NCI-H128 (cell line): Measurements from ENCODE around the gene RUBCNL.
"Not testable (repeated sequence)": the region's sequence is repeated elsewhere in the genome, so short reads cannot be mapped to it uniquely, and the experiment has no call there.

Experiments used
- DNase-seq: peaks from one replicate; lab custom pipeline; 2025; ENCODE audit not compliant: unreplicated experiment; lab: John Stamatoyannopoulos, UW

RUBCNL gene

DNA sequence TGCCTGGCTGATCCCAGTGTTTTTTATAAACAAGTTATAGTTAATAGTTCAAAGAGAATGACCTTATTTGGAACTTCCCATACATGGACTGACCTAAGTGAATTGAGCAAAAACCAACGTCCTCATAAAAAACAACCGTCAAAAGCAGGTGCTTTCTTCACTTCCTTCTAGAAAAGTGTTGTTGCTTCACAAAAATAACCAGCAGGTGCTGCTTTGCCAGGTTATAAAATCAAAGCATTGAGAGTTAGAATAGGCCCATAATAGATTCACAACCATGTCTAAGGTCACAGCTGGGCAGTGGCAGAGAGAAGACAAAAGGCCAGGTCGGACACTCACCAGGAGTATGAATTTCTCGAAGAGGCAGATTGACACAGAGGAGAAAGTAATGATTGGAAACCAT is 9.5 kb downstream of the RUBCNL start:
- no peak for DNase-seq

DNA sequence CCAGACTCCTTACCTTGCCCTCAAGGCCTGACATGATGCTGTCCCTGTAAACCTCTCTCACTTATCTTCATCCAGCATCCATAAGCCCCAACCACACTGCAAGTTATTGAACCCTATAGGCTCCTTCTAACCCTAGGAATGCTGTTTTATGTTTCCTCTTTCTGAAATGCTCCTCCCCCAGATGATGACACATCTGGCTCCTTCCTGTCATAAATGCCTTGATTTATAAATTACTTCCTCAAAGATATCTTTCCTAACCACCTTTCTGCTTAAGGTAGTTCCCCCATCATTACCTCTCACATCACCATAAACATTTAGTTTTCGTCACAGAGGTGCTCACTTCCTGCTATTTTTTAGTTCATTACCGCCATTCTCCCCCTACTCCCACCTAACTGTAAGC is 12.3 kb downstream of the RUBCNL start:
- no peak for DNase-seq

DNA sequence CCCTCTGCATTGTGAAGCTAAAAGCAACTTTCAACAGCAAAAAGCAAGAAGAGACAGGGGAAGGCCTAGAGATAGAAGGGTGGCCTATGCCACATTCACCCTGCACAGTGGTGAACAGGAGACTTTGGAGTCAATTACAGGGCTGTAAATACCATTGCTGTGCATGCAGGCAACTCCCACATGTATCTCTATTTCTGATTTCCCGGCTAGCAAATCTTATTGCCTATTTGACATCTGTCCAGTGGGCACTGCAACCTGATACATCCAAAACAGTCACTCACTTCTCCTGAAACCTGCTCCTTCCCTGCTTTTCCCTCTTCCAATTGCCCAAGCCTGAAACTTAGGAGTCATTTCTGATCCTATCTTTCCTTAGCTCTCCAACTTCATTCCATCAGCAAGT is 13.4 kb downstream of the RUBCNL start:
- no peak for DNase-seq

DNA sequence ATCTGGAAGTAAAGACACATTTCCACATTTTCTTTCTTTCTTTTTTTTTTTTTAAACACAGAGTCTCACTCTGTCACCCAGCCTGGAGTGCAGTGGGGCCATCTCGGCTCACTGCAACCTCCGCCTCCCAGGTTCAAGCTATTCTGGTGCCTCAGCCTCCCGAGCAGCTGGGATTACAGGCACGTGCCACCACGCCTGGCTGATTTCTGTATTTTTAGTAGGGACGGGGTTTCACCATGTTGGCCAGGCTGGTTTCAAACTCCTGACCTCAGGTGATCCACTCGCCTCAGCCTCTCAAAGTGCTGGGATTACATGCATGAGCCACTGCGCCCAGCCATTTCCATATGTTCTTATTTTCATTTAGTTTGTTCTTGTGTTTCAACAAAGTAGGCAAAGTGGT is 14.1 kb downstream of the RUBCNL start:
- not testable (repeated sequence) for DNase-seq

DNA sequence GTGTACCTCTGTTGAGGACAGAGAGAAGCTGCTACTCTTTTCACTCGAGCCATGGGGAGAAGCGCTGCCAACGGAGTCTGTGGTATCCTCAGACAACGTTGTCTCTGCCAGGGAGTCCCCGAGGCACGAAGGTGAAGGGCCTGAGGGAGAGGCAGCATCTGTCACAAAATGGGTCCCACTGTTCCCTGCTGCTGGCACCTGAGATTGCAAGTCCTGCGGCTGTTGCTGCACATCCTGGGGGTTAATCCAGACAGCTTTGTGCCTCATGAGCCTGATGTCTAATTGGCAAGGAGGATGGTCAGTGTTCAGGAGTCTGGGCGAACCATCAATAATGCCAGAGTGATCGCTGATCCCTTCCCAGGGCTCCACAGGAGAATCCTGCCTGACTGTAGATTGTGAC is 15.0 kb downstream of the RUBCNL start:
- no peak for DNase-seq

DNA sequence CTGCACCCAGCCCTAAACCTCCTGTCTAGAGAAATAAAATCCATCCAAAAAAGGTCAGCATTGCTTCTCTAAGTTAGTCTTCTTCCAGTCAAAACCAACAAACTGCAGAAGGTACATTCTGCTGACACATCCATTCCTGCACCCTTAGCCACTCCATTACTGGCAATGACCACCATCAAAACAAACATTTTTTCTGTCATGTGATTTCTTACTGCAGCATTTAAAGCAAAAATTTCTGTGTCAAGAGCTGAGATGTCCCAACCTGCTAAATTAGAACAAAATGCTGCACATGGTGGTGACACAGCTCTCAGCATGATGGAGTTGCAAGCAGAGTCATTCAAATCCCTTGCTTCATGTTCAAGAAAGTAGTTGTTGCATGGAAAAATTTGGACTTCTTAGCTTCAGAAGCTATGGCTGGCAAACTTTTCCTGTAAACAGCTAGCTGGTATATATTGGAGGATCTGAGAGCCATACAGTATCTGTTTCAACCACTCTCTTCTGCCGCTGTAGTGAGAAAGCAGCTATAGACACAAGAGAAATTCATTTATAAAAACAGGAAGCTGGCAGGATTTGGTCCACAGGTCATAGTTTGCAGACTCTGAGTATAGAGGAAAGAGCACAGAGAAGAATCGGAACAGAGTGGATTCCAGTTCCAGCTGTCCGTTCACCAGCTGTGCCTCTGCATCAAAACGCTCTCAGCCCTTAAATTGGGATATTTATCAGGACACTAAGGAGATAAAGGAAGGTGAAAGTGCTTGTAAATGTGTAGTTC is 17.4 kb downstream of the RUBCNL start:
- DNase-seq: no peak

DNA sequence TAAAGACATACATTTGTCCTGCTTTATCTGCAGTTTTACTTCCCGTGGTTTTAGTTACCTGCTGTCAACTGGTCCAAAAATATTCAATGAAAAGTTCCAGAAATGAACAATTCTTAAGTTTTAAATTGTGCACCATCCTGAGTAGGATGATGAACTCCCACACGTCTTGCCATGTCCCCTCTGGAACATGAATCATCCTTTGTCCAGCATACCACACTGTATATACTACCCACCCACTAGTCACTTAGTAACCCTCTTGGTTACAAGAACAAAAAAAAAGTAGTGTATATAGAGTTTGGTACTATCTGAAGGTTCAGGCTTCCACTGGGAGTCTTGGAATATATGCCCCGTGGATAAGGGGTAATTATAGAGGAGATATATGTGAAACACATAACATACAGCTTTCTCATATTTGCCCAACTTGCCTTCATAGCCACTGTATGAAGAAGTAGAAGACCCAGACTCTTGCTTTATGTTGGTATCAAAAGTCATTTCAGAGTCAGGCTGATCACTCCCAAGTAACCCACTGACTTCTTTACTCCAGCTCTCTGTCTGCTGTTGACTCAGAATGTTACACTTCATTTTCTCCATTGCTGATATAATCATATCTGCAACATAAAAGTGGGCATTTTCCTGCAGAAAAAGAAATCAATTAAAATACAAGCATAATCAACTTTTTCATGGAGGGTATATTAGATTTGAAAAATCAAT is 19.3 kb downstream of the RUBCNL start:
- DNase-seq: no peak

DNA sequence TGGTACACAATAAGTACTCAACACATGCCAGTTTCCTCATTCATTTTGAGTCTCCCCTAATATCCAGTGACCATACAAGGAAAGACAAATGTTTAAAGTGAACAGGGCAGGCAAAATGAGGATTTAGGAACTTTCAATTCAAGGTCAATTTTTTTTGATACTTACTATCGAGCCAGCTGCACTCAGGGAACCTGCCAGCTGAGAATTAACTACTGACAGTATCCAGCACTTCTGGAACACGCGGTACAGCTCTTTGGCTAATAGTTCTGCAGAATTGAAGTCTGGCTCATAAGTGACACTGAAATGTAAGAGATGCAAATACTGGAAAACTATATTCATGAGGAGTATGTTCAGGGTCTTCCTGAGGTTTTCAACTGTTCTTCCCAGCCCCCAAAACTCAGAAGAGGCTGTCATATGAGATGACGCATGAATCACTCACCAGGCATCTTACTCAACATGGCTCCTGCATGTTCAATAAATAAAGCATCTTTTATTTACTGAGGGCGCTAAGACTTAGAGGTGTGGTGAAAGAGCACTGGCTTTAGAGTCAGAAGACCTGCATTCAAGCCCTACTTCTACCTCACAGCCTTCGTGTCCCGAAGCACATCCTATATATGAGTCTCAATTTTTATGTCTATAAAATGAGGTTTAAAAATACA is 25.6 kb downstream of the RUBCNL start:
- no peak for DNase-seq

DNA sequence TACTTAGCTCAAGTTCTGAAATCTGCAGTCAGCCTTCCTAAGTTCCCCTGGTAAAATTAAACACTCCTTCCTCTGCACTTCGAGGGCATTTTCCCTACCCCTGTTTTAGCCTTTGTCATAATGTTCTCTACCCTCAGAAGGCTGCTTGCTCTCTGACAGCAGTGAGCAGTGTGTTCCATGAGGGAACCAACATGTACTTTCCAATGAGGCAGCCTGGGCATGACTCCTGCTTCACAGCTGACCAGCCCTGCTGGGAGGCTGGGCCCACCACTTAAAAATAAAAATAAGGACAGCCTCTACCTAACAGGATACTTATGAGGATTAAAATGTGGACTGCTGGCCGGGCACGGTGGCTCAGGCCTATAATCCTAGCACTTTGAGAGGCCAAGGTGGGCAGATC is 26.4 kb downstream of the RUBCNL start:
- no peak for DNase-seq

DNA sequence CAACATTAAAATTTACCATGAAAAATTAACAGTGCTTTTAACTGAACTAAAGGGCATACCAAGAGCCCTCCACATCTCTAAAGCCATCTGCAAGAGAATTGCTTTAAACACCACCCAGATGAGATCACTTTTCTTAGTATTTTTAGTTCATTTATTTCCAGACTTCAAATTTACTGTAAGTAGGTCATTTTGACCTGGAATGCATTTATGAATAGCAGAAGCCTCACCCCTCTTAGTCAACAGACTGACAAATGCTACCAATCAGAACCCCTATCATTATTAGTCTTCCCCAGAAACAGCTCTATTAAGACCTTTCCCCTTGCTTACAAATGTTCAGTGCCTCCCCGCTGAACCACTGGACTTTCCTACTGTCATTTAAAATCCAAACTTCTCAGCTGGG is 27.3 kb downstream of the RUBCNL start:
- no peak for DNase-seq

DNA sequence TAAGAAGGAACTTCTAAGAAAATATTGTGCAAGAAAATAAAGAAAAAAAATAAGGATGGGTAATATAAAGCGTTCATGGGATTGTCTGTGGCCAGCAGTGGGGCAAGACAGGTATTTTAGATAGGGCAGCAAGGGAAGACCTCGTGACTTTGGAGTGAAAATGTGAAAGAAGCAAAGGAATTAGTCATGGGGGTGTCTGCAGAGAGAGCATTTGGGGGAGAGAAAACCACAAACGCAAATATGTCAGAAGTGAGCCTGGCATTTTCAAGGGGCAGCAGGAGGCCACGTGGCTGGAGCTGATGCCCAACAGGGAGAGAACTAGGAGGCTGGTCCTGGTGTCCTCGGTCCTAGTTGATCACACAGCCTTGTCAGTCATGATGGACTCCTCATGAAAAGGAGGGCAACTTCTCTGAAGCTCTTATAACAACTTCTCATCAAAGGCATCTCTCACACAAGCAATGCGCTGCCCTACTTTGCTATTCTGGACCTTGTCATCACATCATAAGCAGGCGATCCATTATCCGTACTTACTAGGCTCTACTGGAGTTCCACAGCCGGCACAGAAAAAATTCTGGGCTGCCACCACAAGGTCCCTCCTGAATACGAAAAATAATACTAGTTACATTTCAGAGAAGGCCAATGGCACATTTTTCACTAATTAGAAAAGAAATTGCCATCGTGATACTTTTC is 31.0 kb downstream of the RUBCNL start:
- no peak for DNase-seq

DNA sequence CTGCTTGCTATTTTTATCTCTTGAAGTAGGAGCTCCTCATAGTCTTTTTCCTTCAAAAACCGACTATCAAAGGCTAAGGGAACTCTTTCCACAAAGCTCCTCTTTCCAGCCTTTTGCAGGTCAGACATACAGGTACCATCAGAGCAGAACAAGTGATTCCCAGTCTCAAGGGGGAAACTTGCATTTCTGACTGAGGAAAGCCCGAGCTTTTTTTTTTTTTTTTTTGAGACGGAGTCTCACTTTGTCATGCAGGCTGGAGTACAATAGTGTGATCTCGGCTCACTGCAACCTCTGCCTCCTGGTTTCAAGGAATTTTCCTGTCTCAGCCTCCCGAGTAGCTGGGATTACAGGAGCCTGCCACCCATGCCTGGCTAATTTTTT is 32.0 kb downstream of the RUBCNL start:
- no peak for DNase-seq

DNA sequence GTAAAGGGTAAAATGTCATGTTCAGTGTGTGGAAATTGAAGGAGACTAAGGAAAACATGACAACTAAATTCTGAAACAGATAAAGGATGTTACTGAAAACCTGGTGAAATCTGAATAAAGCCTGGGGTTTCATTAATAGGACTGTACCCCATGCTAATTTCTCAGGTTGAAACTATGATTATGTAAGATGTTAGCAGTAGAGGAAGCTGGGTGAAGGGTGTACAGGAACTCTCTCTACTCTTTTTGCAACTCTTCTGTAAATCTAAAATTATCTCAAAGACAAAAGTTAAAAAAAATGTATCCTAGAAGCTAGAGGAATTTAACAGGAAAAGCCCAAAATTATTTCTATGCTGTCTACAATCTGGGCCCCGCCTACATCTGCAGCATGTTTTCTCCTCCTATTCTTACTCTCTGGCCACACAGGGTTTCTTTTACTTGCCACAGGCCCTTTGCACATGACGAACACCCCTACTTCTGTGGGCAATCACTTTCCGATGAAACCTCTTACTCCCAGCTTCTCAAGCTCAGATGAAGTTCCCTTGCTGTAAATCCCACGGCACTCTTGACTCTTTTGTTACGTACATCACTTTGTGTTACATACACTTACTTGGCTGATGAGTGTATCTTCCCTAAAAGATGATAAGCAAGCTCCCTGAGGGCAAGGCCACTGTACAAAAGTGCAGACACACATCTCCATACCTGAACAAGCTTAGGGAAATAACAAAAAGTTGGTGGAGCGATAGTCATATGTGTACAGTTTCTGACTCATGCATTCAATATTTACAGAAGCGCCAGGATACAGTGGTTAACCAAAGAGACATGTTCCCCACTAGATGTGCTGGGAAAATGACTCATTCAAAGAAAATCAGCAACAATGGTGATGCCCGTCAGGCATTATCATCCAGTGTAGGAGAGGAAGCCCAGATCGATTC is 32.6 kb downstream of the RUBCNL start:
- DNase-seq: no peak

DNA sequence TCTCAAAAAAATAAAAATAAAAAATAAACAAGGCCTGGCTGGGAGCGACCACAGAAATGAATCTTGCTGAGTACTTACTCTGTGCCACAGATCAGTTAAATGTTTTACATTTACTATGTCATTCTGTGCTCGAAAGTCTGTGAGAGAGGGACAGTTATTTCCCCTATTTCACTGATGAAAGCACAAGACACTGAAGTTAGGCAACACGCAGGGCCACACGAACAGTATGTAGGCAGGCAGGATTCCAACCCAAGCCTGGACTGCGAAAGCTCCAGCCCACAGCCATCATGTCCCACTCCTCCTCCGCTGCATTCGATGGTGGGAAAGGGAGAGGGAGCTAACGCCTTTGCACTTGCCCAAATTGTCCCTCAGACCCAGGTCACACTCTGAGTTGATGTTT is 34.2 kb downstream of the RUBCNL start:
- DNase-seq: no peak

DNA sequence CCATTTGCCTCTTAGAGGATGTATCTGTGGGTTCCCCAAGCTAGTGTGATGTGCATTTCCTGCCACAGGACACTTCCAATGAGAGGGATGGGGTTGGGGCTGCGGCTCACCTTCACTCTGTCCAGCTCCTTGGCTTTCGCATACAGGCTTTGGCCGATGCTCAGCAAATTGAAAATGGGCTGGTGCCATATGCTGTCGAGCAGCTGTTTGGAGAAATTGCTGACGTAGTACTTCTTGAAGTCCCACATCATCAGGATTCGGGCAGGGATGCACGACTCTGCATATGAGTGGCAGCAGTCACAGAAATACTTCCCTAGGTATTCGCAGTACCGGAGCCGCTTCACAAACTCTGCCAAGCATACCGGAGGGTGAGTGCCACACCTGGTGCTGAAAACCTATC is 37.0 kb downstream of the RUBCNL start:
- DNase-seq: no peak

DNA sequence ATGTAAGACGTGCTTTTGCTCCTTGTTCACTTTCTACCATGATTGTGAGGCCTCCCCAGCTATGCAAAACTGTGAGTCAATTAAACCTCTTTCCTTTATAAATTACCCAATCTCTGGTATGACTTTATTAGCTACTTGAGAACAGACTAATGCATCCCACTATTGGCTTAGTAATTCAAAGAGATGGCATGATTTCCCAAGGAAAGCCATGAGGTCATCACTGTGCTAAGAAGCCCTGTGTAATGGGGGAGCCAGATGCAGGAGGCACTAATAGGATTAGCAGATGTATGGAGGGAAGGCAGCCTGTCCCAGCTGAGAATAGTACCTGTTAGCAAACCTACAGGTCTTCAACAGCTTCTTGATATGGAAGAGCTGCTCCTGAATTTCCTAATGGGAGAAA is 38.1 kb downstream of the RUBCNL start:
- DNase-seq: no peak

DNA sequence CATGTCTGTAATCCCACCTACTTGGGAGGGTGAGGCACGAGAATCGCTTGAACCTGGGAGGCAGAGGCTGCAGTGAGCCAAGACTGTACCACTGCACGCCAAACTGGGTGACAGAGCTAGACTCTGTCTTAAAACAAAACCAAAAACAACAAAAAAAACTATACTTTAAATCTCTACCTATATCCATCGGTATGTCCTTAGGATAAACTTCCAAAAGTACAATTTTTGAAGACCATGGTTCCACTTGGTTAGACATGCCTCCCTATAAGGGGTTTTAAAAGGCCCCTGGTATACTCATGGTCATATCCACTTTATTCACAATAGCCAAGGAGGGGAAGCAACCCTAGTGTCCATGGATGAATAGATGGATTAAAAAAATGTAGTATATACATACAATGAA is 39.8 kb downstream of the RUBCNL start:
- no peak for DNase-seq

DNA sequence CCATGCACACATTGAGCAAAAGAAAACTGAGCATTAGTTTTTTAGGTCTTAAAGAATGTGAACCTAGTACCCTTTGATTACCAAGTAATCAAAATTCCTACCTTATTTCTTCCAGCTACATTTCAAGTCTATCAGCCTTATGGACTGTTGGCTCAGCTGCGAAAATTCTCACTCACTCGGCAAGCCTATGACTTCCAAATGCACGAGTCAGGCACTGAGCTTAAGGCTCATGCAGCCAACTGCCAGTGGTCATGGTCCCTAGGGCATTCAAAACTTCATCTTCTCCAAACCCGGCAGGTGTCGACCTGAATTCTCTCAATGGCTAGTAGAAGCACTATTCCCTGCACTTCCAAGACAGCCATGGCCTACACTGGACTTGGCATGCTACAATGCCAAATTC is 41.2 kb downstream of the RUBCNL start:
- DNase-seq: no peak

DNA sequence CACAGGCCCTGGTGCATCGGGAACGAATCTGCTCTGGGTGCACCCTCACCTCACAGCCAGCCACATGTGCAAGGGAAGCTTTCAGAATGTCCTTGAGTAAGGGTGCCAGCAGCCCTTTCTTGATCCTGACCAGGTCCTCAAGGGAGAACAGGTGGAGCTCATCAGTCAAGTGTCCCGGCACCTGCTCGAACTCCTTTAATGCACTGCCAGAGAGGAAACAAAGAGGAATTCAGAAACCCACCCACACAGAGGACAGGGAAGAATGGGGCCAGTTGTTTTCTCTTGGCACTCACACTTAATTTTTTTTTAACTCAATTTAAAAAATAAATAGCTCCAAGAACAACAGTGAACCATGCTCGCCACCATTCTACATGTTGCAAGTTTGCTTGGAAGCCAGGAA is 41.7 kb downstream of the RUBCNL start:
- no peak for DNase-seq

DNA sequence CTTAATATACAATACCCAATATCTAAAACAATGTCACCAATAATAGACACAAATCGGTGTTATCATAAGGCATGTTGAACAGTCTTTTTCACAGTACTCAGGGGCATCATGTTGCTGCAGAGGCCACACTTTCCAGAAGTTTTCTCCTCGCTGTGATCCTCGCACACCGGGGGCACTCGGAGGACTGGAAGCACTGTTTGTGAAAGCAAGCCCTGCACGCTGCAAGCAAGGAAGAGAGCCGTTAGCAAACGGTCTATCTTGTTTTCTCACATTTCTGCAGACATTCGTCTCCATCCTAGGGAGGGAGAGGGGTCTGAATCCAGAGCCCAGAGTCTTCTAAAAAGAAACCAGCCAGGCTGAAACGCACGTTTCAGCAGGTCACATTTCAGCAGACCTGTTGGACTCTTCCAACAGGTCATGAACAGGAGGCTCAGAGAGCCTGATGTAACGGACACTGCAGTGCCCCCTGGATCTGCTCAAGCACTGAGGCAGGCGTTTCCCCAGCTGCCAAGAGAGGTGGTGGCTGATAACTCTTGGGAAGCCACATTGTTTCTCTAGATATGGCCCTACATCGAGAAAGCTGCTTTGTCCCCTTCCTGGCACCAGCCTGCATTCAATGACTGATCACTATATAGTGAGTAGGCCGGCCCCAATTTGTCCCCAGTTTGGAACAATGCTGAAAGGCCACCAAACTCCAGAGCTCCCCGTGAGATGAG is 43.6 kb downstream of the RUBCNL start:
- DNase-seq: no peak
